Tibial nerve (tissue), 4 donors: ENCODE results near the gene FLT4. TPM values are rescaled to one million over a fixed set of nuclear protein-coding genes. Genes with fewer than 3 reads are reported as not detected.

Source experiments
- DNase-seq, 2 donors: peaks; one replicate each; pipeline ENCODE4 v3.0.0-alpha.2; 2019; ENCODE audit warnings: low spot score in 2 of 2
- H3K27ac ChIP-seq, 4 donors: fragments of 200-600 bp; sonication (generic) in 3 of 4; one replicate each; pipeline ENCODE4 v1.5.1; 2017 to 2019; ENCODE audit warnings: mild to moderate bottlenecking in 1 of 4
- H3K27me3 ChIP-seq, 2 donors: fragments of 200-600 bp; sonication (generic) in 1 of 2; one replicate each; pipeline versions ENCODE4 v1.5.1 to v1.6.0; 2017 to 2019
- H3K36me3 ChIP-seq, 3 donors: fragments of 200-600 bp; sonication (generic); one replicate each; pipeline ENCODE4 v1.5.1; 2018 to 2019
- H3K4me1 ChIP-seq, 4 donors: fragments of 200-600 bp; sonication (generic) in 3 of 4; one replicate each; pipeline ENCODE4 v1.5.1; 2017 to 2019
- H3K4me3 ChIP-seq, 4 donors: fragments of 200-600 bp; sonication (generic) in 3 of 4; one replicate each; pipeline ENCODE4 v1.5.1; 2017 to 2019; ENCODE audit warnings: mild to moderate bottlenecking in 1 of 4, moderate library complexity in 1 of 4
- H3K9me3 ChIP-seq, 4 donors: fragments of 200-600 bp; sonication (generic) in 3 of 4; one replicate each; pipeline ENCODE4 v1.5.1; 2017 to 2019
- EP300 ChIP-seq, 2 donors: sonication (generic); formaldehyde crosslinking; IDR thresholded peaks; one replicate each; pipeline ENCODE4 v1.6.1; 2017; ENCODE audit warnings: antibody characterized with exemption in 2 of 2, mild to moderate bottlenecking in 1 of 2
- POLR2A ChIP-seq, 2 donors: fragments of 450-650 bp; IDR thresholded peaks; one replicate each; pipeline ENCODE4 v1.6.1; 2017; ENCODE audit warnings: antibody characterized with exemption in 2 of 2, mild to moderate bottlenecking in 2 of 2, moderate library complexity in 2 of 2
- WGBS, 2 donors: methylation state at CpG; one replicate each; pipeline ENCODE4 v1.1.5; 2018; 5-methylcytosine and 5-hydroxymethylcytosine counted together
- total RNA-seq, 4 donors: library from RNA; depleted of rRNA; stranded (reverse); fragments of >200 nt; gene quantifications; one replicate each; pipeline ENCODE4 v1.1.0, GENCODE V29; 2016
- TF ChIP-seq, protein P1 (sequence below), 5 experiments: fragments of 200-600 bp in 3 of 5; fragments of 450-650 bp in 2 of 5; sonication (generic) in 3 of 5; IDR thresholded peaks; one replicate each; pipeline ENCODE4 v1.5.1; 2016 to 2019; ENCODE audit warnings: antibody characterized with exemption in 5 of 5, mild to moderate bottlenecking in 3 of 5, moderate library complexity in 2 of 5

The FLT4 gene
- total RNA-seq, 4 donors from 2014 or later = 4.6 to 34.2 (median 14.9) TPM

DNA sequence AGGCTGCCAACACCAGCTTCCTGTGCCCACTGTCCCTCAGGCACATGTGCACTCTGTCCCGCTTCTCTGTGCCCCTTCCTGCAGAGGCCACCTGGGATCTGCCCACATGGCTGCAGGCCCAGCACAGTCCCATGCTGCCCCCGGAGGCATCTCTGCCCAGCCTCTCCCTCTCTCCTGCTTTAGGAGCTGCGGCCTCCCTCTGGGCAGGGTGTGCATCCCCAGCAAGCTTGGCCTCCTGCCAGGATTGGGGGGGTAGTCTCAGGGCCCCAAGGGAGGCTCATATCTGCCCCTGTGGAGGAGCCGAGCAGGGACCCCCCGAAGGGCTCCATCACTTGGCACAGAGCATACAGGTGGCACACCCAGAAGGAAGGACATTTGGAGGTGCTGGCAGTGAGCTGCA lies 24.8 kb downstream of the FLT4 start:
- peaks cover 0 to 3% of the 10 kb centered on the region in 2 donors for H3K27me3 ChIP-seq
- WGBS, 2 donors = 58 to 67% methylated on average over 1 to 4 of the region's 5 CpGs
- no peak for DNase-seq
- H3K27ac ChIP-seq = no peak overlapping the region
- no peaks in the 10 kb centered on the region for H3K9me3 ChIP-seq
- no peaks in the 10 kb centered on the region for H3K36me3 ChIP-seq
- no peak overlapping the region for H3K4me3 ChIP-seq
- H3K4me1 ChIP-seq = no peaks in the 10 kb centered on the region
- no peak for TF ChIP-seq EP300 (IDR thresholded peaks at IDR 0.05)
- TF ChIP-seq, protein P1, sequence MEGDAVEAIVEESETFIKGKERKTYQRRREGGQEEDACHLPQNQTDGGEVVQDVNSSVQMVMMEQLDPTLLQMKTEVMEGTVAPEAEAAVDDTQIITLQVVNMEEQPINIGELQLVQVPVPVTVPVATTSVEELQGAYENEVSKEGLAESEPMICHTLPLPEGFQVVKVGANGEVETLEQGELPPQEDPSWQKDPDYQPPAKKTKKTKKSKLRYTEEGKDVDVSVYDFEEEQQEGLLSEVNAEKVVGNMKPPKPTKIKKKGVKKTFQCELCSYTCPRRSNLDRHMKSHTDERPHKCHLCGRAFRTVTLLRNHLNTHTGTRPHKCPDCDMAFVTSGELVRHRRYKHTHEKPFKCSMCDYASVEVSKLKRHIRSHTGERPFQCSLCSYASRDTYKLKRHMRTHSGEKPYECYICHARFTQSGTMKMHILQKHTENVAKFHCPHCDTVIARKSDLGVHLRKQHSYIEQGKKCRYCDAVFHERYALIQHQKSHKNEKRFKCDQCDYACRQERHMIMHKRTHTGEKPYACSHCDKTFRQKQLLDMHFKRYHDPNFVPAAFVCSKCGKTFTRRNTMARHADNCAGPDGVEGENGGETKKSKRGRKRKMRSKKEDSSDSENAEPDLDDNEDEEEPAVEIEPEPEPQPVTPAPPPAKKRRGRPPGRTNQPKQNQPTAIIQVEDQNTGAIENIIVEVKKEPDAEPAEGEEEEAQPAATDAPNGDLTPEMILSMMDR (IDR thresholded peaks at IDR 0.05) = no peak
- no peak for TF ChIP-seq POLR2A (IDR thresholded peaks at IDR 0.05)

DNA sequence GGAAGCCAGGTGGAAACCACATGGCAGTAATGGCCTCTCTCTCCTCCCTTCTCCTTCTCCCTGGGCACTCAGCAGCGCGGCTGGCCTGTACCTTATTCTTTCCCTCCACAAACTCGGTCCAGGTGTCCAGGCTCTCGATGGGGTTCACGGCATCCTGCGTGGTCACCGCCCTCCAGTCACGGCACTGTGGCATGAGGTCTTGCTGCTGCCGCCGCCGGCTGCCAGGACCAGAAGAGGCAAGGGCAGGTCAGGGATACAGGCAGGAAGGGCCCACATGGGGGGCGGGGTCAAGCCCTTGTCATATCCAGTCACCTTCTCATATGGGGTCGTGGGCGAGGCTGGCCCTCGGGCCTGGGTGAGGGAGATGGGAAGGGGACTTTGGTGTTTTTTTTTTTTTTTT lies 25.6 kb downstream of the FLT4 start:
- Histone ChIP-seq H3K4me3 (no peak overlapping the region), H3K4me1 (peaks cover 0 to 5% (median 0%) of the 10 kb centered on the region in 4 donors), H3K27me3 (peaks cover 0 to 7% of the 10 kb centered on the region in 2 donors), H3K27ac (no peak overlapping the region), H3K9me3 (no peaks in the 10 kb centered on the region), H3K36me3 (no peaks in the 10 kb centered on the region)
- WGBS, 2 donors = 79 to 90% methylated on average over 11 to 12 of the region's 15 CpGs
- no peak for TF ChIP-seq EP300 (IDR thresholded peaks at IDR 0.05)
- TF ChIP-seq, protein P1 (IDR thresholded peaks at IDR 0.05) = no peak
- no peak for DNase-seq

DNA sequence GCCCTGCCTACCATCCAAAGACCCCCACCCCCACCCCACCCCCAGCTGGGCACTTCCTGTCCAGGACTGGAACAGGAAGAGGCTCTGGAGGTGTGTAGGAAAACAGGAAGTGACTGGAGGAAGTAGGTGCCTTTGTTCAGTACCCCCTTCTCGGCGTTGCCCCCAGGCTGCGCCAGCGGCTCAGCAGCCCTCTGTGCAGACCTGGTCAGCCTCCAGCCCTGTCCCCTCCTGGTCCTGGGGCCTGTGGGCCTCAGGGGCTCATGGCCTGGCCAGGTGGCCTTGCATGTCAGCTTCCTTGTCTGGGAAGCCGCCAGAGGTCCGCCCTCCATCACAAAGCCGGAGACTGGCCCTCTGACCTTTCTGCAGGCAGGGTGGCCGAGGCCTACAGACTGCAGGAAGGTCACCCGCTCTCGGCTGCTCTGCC lies 26.0 kb downstream of the FLT4 start:
- no peak for DNase-seq
- Histone ChIP-seq H3K4me1 (peaks cover 0 to 9% (median 0%) of the 10 kb centered on the region in 4 donors), H3K36me3 (no peaks in the 10 kb centered on the region), H3K4me3 (no peak overlapping the region), H3K27me3 (peaks cover 0 to 7% of the 10 kb centered on the region in 2 donors), H3K27ac (no peak overlapping the region), H3K9me3 (no peaks in the 10 kb centered on the region)
- WGBS, 2 donors = 78 to 86% methylated on average over 7 to 8 of the region's 10 CpGs
- TF ChIP-seq, protein P1 (IDR thresholded peaks at IDR 0.05) = no peak
- TF ChIP-seq EP300 (IDR thresholded peaks at IDR 0.05) (no peak), POLR2A (IDR thresholded peaks at IDR 0.05) (no peak)

DNA sequence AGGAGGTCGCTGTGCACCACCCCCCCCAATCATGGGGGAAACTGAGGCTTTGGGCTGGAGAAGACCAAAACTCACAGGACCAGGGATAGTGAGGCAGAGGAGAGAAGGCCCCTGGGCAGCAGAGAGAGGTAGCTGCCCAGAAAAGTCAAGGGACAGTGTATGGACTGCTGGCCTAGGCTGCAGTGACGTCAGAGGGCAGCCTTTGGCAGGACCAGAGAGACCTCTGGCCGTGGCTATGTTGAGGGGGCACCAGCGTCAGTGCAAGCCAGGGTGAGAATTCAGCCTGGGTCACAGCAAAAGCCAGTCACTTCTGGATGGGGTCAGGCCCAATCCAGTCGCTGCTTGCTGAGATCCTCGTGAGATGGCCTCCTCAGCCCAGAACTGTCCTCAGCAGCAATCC lies 26.5 kb downstream of the FLT4 start:
- 69 to 81% methylated on average over 4 to 5 of the region's 6 CpGs for WGBS, 2 donors

DNA sequence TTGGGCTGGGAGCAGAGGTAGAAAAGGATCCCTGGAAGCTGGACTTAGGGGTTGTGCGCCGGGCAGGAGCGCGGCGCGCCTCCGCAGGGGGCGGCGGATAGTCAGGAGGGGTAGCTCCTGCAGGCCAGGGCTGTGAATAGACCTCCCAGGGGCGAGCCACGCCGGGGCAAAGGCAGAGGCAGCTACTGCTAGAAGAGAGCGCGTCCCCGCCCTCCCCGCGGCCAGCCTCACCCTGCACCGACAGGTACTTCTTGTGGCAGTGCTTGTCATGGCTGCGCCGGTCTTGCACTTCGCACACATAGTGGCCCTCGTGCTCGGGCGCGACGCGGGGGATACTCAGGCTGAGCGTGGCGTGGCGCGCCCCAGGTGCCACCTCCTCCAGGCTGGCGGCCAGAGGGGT lies 28.1 kb downstream of the FLT4 start:
- H3K9me3 ChIP-seq = no peaks in the 10 kb centered on the region
- WGBS, 2 donors = 89 to 93% methylated on average over 25 to 32 of the region's 32 CpGs
- H3K27me3 ChIP-seq = peaks cover 0 to 7% of the 10 kb centered on the region in 2 donors
- TF ChIP-seq, protein P1 (IDR thresholded peaks at IDR 0.05) = no peak
- TF ChIP-seq EP300 (IDR thresholded peaks at IDR 0.05) (no peak), POLR2A (IDR thresholded peaks at IDR 0.05) (no peak)
- H3K36me3 ChIP-seq = no peaks in the 10 kb centered on the region
- DNase-seq = no peak
- no peak overlapping the region for H3K4me3 ChIP-seq
- no peak overlapping the region for H3K27ac ChIP-seq
- peaks cover 0 to 10% (median 0%) of the 10 kb centered on the region in 4 donors for H3K4me1 ChIP-seq

More for the DNA sequence above, 26.5 kb downstream of the FLT4 start:
- no peaks in the 10 kb centered on the region for H3K9me3 ChIP-seq
- peaks cover 0 to 7% of the 10 kb centered on the region in 2 donors for H3K27me3 ChIP-seq
- H3K4me1 ChIP-seq = peaks cover 0 to 10% (median 0%) of the 10 kb centered on the region in 4 donors
- no peak overlapping the region for H3K4me3 ChIP-seq
- TF ChIP-seq POLR2A (IDR thresholded peaks at IDR 0.05) (no peak), EP300 (IDR thresholded peaks at IDR 0.05) (no peak)
- TF ChIP-seq, protein P1 (IDR thresholded peaks at IDR 0.05) = no peak
- H3K36me3 ChIP-seq = no peaks in the 10 kb centered on the region
- no peak for DNase-seq
- H3K27ac ChIP-seq = no peak overlapping the region
